Right atrium auricular region (tissue), 2 donors: ENCODE measurements around the gene FAF2. TPM values are rescaled to one million over a fixed set of nuclear protein-coding genes. Genes with fewer than 3 reads are reported as not detected.

ENCODE experiments used
- DNase-seq: peaks from one replicate; pipeline ENCODE4 v3.0.0-alpha.2; 2019; ENCODE audit warnings: low spot score
- H3K27ac ChIP-seq, 2 donors: fragments of 200-600 bp; sonication (generic); 1 replicate in 1 of 2; 2 replicates in 1 of 2; pipeline ENCODE4 v1.5.1; 2016 to 2019
- H3K27me3 ChIP-seq, 2 donors: fragments of 200-600 bp; sonication (generic); one replicate each; pipeline versions ENCODE4 v1.5.1 to v1.6.0; 2017 to 2019
- H3K36me3 ChIP-seq: fragments of 200-600 bp; sonication (generic); one replicate; pipeline ENCODE4 v1.5.1; 2016
- H3K4me1 ChIP-seq, 2 donors: fragments of 200-600 bp; sonication (generic); one replicate each; pipeline versions ENCODE4 v1.5.1 to v1.6.0; 2017 to 2019
- H3K4me3 ChIP-seq, 2 donors: fragments of 200-600 bp; sonication (generic); 1 replicate in 1 of 2; 2 replicates in 1 of 2; pipeline ENCODE4 v1.5.1; 2017 to 2019; ENCODE audit warnings: mild to moderate bottlenecking in 1 of 2, moderate library complexity in 1 of 2
- H3K9me3 ChIP-seq, 2 donors: fragments of 200-600 bp; sonication (generic); one replicate each; pipeline ENCODE4 v1.5.1; 2019
- CTCF ChIP-seq, 2 donors: fragments of 200-600 bp; sonication (generic); IDR thresholded peaks; one replicate each; pipeline ENCODE4 v1.5.1; 2019; ENCODE audit warnings: antibody characterized with exemption in 2 of 2
- total RNA-seq, 2 donors: library from RNA; depleted of rRNA; stranded (reverse); fragments of >200 nt; gene quantifications; one replicate each; pipeline ENCODE4 v1.1.0, GENCODE V29; 2016

The FAF2 gene
- total RNA-seq, 2 donors from 2014 or later: 14.4 to 19.5 TPM

GRCh38 chr5:176542135-176542595 lies 94.0 kb downstream of the FAF2 start:
- no peaks in the 10 kb centered on the region for H3K36me3 ChIP-seq
- peak overlapping the region; percentile 75 to 77 for H3K4me3 ChIP-seq
- peaks cover 0 to 39% of the 10 kb centered on the region in 2 donors for H3K4me1 ChIP-seq
- no peaks in the 10 kb centered on the region for H3K27me3 ChIP-seq
- peak overlapping the region; percentile 81 for H3K27ac ChIP-seq
- TF ChIP-seq CTCF (IDR thresholded peaks at IDR 0.05): no peak
- no peak for DNase-seq
- H3K9me3 ChIP-seq: no peaks in the 10 kb centered on the region

- Histone ChIP-seq H3K27ac (peak overlapping the region; percentile 84 to 92), H3K36me3 (no peaks in the 10 kb centered on the region), H3K9me3 (no peaks in the 10 kb centered on the region), H3K4me1 (peaks cover 0 to 39% of the 10 kb centered on the region in 2 donors), H3K27me3 (no peaks in the 10 kb centered on the region), H3K4me3 (peak overlapping the region; percentile 75 to 77)
- no peak for DNase-seq
- TF ChIP-seq CTCF (IDR thresholded peaks at IDR 0.05): no peak
Measured at GRCh38 chr5:176542596-176543427, 94.6 kb downstream of the FAF2 start.

GRCh38 chr5:176543428-176544182 lies 95.4 kb downstream of the FAF2 start:
- Histone ChIP-seq H3K4me1 (peaks cover 0 to 33% of the 10 kb centered on the region in 2 donors), H3K9me3 (no peaks in the 10 kb centered on the region), H3K4me3 (peak overlapping the region; percentile 75 to 77), H3K27ac (peak overlapping the region; percentile 84 to 92), H3K36me3 (no peaks in the 10 kb centered on the region), H3K27me3 (no peaks in the 10 kb centered on the region)
- no peak for DNase-seq
- no peak for TF ChIP-seq CTCF (IDR thresholded peaks at IDR 0.05)

GRCh38 chr5:176545388-176545736 lies 97.2 kb downstream of the FAF2 start:
- Histone ChIP-seq H3K36me3 (no peaks in the 10 kb centered on the region), H3K9me3 (no peaks in the 10 kb centered on the region), H3K4me1 (peaks cover 0 to 35% of the 10 kb centered on the region in 2 donors), H3K27ac (no peak overlapping the region), H3K27me3 (no peaks in the 10 kb centered on the region), H3K4me3 (no peak overlapping the region)
- TF ChIP-seq CTCF (IDR thresholded peaks at IDR 0.05): no peak
- no peak for DNase-seq

- H3K4me3 ChIP-seq: no peak overlapping the region
- no peak for DNase-seq
Measured at GRCh38 chr5:176545737-176546509, 97.7 kb downstream of the FAF2 start.

More at GRCh38 chr5:176545737-176546509, 97.7 kb downstream of the FAF2 start:
- H3K27me3 ChIP-seq: no peaks in the 10 kb centered on the region
- no peak overlapping the region for H3K27ac ChIP-seq
- no peaks in the 10 kb centered on the region for H3K9me3 ChIP-seq
- no peaks in the 10 kb centered on the region for H3K36me3 ChIP-seq
- H3K4me1 ChIP-seq: peaks cover 0 to 35% of the 10 kb centered on the region in 2 donors
- no peak for TF ChIP-seq CTCF (IDR thresholded peaks at IDR 0.05)
